GM18907 (cell line): ENCODE data around the gene COL20A1.

ENCODE experiments used
- ATAC-seq: cut with Tn5 transposase; IDR thresholded peaks from one replicate; pipeline ENCODE4 v1.9.1; 2021; ENCODE audit warnings: mild to moderate bottlenecking, moderate library complexity; ENCODE audit not compliant: unreplicated experiment

COL20A1 gene

DNA sequence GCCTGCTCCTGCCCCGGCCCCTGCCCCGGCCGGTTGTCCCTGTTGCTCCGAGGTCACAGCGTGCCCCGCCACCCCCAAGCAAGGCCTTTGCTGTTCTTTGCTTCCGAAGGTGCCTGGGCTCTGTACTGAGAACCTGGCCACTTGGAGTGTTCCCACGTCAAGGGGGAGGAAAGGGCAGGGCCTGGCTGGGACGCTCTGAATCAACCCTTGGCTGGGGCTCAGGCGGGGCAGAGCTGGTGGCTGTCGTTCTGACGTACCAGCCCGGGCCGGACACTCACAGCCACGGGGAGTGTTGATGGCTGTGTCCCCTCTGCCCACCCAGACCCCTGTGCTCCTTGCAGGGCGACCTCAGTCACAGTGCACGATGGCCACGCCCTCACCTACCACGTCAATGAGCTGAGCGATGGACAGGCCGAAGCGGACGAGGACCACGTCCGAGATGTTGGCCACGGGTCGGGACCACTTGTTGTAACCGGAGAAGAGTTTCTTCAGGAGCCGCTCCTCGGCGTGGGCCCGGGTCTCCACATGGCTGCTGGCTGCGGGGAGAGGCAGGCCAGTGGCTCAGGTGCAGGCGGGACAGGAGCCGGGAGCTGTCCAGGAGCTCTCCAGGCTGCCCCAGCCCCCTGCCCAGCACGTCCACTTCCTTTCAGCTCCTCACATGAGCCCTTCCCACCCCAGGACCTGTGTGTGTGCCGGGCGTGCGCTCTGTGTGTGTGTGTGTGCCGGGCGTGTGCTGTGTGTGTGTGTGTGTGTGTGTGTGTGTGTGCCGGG lies 66.4 kb downstream of the COL20A1 start:
- no peak for ATAC-seq

DNA sequence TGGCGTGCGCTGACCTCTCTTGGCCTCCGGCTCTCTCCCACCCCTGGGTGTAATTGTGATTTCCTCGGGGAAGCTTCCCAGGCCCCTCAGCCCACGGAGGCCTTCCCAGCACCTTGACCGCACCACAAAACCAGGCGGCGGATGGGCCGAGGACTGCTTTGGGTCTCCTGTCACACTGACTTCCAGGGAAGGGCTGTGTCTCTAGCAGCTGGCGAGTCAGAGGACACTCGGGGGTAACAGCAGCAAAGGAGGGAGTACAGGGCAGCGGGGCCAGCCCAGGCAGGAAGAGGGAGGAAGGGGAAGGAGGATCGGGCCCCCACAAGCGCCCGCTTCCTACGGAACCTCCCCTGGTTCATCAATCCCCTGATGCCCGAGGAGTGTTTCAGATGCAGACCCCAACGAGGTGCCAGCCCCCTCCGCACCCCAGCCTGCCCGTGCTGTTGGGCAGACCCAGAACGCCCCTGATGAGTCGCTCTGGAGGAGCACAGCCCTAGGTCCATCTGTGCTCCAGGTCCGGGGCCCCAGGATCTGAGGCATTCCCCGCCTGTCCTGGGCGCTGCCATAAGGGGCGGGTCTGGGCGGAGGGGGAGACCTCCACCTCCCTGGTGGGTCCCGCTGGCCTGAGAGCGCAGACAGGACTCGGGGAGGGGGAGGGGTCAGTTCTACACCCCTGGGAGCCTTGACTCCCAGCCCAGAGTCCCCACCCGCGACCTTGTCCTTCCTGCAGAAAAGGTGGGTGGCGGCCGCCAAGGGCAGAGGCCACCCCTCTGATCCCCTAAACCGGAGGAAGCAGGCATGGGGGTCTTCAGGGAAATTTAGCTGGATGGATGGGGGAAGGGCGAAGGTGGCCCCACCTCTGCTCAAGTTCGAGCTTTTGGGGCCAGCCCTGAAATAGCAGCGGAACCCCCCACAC lies 67.2 kb downstream of the COL20A1 start:
- no peak for ATAC-seq

GRCh38 chr20:63360850-63361518 lies 68.0 kb downstream of the COL20A1 start, which contains the start of gene CHRNA4:
Gene CHRNA4, minus strand, starts transcription at chr20:63361349. Its CDS starts 184 bp downstream, at chr20:63361165.
- ATAC-seq: no peak

DNA sequence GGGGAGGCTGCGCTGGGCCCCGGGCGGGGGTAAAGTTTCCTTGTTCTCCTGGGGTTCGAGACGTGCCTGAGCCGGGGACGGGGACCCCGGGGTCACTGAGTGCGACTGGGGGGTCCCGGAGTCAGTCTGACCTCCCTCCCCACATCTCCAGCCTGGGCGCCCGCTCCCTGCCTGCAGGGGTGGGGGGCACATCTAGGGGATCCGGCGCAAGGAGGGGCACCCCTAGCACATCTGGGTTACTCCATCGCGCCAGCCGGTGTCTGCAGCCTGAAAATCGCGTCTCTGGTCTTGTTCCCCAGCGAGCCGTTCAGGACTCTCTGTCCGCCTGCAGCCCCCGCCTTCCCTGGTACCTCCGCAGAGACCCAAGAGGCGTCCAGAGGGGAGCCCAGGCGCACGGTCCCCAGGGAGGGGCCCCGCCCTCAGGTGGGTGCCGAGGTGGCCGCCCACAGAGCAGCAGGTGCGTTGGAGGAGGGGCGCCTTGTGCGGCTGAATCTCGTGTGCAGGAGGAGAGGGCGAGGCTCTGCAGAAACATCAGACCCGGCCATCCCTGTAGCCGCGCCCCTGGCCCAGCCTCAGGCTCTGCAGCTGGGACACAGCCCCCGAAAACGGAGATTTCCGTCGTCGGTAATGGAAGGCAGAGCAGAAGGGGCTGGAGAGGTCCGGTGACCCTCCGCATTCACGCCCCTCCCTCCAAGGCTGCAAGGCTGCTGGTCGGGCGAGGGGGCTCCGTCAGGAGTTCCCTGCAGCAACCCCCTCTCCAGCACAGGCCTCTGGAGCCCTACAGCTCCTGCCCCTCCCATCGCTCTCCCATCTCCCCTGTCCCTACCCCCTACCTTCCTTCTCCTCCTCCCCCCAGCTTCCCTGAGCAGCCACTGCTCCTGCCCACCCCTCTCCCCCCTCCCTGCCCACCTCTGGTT lies 68.8 kb downstream of the COL20A1 start:
- no peak for ATAC-seq

- ATAC-seq: no peak
Measured at GRCh38 chr20:63362436-63363009, 69.5 kb downstream of the COL20A1 start.

GRCh38 chr20:63363013-63363957 lies 70.3 kb downstream of the COL20A1 start:
- no peak for ATAC-seq

DNA sequence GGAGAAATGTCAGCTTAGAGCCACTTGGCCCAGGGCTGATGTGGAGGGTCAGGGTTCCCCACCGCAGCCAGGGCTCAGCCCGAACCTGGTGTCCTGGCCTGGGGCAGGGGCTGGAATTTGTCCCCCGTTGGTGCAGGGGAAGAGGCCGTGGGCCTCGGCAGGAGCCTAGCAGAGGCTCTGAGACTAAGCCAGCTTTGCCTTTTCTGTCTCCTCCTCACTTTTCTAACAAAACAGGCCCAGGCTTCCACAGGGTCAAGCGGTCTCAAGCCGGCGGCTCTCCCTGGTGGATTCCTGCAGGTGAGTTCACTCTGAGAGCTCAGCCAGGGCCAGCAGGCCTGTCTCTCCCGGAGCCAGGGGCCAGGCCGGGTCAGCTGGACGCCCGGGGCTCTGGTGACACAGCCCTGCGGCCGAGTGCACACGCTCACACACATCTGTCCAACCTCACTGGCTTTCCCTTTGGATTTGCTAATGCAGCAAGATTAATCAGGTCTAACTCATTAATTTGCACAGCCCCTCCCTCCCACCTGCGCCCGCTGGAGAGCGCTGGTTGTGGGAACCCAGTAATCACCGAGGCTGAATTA lies 71.1 kb downstream of the COL20A1 start:
- ATAC-seq: no peak

GRCh38 chr20:63364801-63365585 lies 72.0 kb downstream of the COL20A1 start:
- no peak for ATAC-seq

- no peak for ATAC-seq
Measured at GRCh38 chr20:63365601-63366389, 72.8 kb downstream of the COL20A1 start.

DNA sequence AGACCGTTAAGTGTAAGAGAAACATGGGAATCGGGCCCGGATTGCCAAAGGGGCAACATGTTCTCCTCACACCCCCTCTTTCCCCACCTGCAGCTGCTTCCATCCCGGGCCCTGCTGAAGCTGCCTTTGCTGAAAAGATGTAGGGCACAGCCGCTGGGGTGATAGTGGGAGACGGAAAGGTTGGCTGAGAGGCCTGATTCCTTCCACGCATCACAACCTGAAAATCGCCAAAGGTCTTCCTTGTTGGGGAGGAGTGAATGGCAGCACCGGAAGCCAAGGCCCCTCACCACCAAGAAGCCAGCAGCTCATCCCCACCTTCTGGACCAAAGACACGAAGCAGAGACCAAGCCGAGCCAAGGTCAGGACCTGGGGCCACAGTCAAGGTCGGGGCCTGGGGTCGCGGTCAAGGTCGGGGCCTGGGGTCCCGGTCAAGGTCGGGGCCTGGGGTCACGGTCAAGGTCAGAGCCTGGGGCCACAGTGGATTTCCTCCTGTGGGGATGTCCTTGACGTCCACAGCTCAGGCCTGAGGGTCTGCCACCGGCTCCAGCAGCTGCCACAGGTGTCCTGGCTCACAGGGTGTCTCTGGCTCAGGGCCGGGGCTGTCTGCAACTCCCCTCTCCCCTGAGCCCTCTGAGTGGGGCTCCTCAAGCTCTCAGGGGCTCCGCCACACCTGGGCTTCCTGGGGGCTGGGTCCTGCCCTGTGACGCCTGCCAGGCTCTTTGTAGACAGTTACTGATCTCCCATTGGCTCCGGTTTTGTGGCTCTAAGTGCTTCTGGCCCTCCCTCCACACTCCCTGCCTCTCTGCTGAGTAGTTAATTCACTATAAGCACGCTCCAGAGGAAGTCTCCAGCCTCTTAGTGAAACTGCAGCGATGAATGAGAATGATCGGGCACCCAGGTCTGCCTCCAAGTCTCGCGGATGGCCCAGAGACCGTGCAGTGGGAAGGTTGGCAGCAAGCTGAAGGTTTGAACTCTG lies 73.7 kb downstream of the COL20A1 start:
- no peak for ATAC-seq

DNA sequence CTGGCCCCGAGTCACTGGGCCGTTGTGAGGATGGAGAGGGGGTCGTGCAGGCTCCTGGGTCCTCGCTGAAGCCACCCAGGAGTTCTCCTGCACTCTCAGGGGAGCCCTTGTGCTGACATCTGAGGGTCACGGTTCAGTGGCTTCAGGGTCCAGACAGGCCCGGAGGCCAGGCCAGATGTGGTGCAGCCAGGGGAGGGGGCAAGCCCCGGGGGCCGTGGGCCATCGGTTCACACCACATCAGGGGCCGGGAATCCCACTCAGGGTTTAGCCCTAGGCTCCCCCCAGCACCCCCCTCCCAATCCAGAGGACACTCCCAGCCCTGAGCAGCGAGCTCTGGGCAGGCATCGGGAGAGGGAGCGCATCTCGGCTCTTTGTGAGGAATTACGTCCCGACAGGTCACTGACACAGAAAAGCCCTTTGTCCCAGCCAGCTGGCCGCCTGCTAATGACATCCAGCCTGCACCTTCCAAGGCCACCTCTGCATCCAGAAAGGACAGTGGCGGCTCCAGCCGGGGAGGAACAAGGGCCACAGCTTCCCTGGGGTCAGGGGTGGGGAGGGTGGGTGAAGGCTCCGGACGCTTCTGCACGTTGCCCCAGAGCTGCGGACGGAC lies 74.6 kb downstream of the COL20A1 start:
- ATAC-seq: no peak

DNA sequence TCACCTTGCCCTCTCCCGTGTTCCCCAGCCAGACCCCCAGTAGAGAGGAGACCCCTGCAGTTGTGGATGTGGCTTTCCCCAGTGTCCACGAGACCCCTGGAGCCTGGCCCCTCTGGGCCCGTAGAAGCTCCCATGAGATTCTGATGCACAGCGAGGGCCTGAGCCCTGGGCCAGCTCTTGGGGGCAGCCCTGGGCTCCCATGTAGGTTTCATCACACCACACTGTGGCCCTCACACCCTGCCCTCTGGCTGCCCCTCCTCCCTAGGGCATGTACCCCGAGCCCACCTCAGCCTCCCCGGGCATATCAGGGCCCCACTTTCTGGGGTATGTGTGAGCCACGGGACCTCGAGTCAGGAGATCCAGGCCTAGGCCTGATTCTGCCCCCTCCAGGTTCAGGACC lies 75.2 kb downstream of the COL20A1 start:
- ATAC-seq: no peak

DNA sequence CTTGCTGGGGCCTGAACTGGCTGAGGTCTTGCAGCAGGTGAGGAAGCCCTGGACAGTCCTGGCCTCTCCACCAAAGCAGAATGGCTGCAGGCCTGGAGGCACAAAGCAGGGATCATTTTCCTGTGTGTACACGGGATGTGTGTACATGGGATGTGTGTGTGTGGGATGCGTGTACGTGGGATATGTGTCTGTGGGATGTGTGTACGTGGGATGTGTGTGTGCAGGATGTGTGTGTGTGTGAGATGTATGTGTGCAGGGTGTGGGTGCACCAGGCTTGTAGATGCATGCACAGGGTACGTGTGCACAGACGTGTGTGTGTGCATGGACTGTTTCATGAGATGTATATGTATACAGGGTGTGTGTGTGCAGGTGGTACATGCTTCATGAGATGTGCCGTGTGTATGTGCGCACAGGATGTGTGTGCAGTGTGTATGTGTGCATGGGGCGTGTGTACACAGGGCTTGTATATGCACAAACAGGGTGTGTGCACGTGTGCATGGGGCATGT lies 76.1 kb downstream of the COL20A1 start:
- ATAC-seq: no peak

DNA sequence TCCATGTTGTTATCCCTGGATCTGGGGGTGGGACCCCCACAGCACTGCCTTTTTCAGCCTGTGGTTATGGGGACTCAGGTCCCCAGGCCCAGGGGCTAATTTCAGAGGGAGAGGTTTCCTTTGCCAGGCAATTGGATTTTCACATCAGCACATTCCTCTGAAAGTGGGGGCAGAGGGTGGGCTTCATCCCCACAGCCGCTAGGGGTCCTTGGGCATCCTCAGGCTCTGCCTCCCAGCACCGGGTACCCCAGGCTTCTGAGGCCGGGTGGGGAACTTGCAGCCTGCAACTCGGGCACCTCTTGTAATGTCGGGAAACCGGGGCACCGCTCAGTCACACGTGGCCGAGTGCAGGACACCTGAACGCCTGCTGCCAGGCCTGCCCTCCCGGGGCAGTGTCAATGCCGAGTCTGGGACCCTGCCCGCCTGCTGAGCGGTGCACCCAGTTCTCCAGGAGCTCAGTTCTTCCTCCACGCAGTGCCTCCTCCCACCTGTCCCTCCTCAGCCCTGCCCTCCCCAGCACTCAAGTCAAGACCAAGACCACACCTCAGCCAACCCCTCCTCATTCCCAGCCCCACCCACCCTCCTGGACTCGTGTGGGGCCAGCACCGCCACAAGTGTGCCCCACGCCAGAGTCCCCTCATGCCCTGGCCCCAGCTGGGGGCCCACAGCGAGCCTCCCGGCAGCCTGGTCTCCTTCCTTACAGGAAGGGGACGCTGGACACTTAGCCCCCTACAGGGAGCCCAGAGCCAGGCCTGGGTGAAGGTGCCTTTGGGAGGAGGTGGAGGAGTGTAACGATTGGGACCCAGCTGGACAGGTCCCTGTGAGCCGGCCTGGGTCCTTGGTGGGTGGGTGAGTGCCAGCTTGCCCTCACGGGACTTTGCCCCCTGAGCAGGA lies 77.0 kb downstream of the COL20A1 start:
- ATAC-seq: no peak
